Activated naive CD8-positive, alpha-beta T cell treated with anti-CD3 and anti-CD28 coated beads, Interleukin-2, amount 10 ng/mL, durations not matched to agents 7 days and 5 days (primary cell): ENCODE measurements around the gene UGCG. TPM values are rescaled to one million over a fixed set of nuclear protein-coding genes. Genes with fewer than 3 reads are reported as not detected.
"Not testable (repeated sequence)": the region's sequence is repeated elsewhere in the genome, so short reads cannot be mapped to it uniquely, and the experiment has no call there.

Source experiments
- ATAC-seq: fragments of 150-1000 bp; cut with Tn5 transposase; one replicate; pipeline ENCODE4 v1.10.0; 2021; ENCODE audit warnings: low read depth, moderate library complexity
- POLR2A ChIA-PET: fragments of 350-600 bp; sonication (Branson Sonifier 250); formaldehyde crosslinking; loops from one replicate; lab custom pipeline; 2021; ENCODE audit warnings: antibody characterized with exemption; lab: Charles Lee
- DNase-seq: peaks from one replicate; pipeline ENCODE4 v3.0.0; 2021
- H3K27ac Mint-ChIP-seq: one replicate; pipeline ENCODE4 v1.8.0; 2022; ENCODE audit warnings: mild to moderate bottlenecking, mixed read lengths
- H3K27me3 Mint-ChIP-seq: one replicate; pipeline ENCODE4 v1.8.0; 2022; ENCODE audit warnings: mild to moderate bottlenecking, moderate library complexity, mixed read lengths
- H3K36me3 Mint-ChIP-seq: one replicate; pipeline ENCODE4 v1.8.0; 2021; ENCODE audit warnings: mild to moderate bottlenecking, mixed read lengths
- H3K4me1 Mint-ChIP-seq: one replicate; pipeline ENCODE4 v1.8.0; 2021; ENCODE audit warnings: mixed read lengths
- H3K4me3 Mint-ChIP-seq: one replicate; pipeline ENCODE4 v1.8.0; 2022; ENCODE audit warnings: mild to moderate bottlenecking, moderate library complexity, mixed read lengths
- H3K9me3 Mint-ChIP-seq: one replicate; pipeline ENCODE4 v1.8.0; 2021; ENCODE audit warnings: mixed read lengths
- total RNA-seq, 2 experiments: library from RNA; stranded (reverse); gene quantifications; one replicate each; pipeline ENCODE4 v1.2.3, GENCODE V29; 2021

Gene UGCG
- total RNA-seq, 2 experiments from 2014 or later = 24.9 to 27.1 TPM

DNA sequence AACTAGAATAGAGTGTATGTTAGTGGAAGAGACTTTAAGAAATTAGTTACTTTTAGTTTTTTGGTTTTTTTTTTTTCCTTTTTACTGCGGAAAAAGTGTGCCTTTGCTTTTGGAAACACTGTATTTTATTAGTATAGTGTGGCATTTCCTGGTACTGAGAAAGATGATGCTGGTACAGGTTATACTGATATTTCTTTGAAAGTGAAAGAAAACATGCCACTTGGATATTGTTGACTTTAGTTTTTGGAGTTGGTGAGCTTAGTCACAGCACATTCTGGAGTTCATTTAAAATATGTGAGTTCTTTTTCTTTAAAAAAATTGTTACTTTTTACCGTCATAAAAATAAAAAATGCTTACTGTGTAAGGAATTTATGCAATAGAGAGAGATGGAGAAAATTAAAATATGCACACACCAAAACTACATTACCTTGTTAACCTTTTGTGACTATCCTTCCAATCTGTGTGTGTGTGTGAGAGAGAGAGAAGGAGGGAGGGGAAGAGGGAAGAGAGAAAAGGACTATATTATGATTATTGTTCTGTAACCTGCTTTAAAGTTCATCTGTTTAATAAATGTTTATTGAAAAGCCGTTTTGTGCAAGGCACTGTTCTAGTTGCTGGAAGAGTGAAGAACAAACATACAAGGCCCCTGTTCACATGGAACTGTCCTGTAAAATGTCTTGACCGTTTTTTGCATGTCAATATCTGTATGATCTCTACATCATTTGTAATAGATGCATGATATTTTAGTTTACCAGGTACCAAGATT, 1.9 kb downstream of the UGCG start:
- no peak for DNase-seq
- Mint-ChIP-seq H3K4me3 (no peak overlapping the region), H3K36me3 (no peaks in the 10 kb centered on the region), H3K9me3 (no peaks in the 10 kb centered on the region), H3K27ac (no peak overlapping the region), H3K27me3 (no peaks in the 10 kb centered on the region), H3K4me1 (peaks cover 7% of the 10 kb centered on the region)
- no peak for ATAC-seq
- POLR2A ChIA-PET = interaction anchor here (0.6 to 3.6 kb wide), 7 partner anchors 11 to 176 kb away, joined by 3 to 24 read pairs (median 4); no protein-coding TSS in a partner anchor

DNA sequence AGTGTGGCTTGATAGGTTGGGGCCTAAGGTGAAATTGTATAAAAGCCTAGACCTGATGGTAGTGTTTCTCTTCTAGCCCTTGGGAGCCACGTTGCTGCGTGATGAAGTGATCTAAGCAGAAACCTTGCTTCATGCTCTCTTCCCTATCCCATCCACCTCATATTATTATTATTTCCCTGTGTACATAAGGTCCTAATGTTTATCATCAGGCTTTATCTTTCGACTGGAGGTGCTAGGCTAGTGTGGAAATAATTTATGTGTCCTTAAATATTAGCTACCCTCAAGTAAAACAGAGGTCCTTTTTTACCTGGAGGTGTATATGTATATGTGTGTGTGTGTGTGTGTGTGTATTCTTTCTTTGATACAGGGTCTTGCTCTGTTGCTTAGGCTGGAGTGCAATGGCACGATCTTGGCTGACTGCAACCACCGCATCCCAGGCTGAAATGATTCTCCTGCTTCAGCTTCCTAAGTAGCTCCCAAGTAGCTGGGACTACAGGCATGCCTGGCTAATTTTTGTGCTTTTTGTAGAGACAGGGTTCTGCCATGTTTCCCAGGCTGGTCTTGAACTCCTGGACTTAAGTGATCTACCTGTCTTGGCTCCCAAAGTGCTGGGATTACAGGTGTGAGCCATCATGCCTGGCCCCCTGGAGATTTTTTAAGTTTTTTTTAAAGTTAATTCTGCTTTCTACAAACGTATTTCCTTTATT, 3.7 kb downstream of the UGCG start:
- Mint-ChIP-seq H3K36me3 (peaks cover 10% of the 10 kb centered on the region), H3K27ac (no peak overlapping the region), H3K9me3 (no peaks in the 10 kb centered on the region), H3K27me3 (no peaks in the 10 kb centered on the region), H3K4me1 (peaks cover 13% of the 10 kb centered on the region), H3K4me3 (no peak overlapping the region)
- ATAC-seq (no peak), DNase-seq (no peak)
- POLR2A ChIA-PET = interaction anchor here (0.5 kb wide), 1 partner anchor 21 kb away, joined by 3 read pairs; no protein-coding TSS in a partner anchor

DNA sequence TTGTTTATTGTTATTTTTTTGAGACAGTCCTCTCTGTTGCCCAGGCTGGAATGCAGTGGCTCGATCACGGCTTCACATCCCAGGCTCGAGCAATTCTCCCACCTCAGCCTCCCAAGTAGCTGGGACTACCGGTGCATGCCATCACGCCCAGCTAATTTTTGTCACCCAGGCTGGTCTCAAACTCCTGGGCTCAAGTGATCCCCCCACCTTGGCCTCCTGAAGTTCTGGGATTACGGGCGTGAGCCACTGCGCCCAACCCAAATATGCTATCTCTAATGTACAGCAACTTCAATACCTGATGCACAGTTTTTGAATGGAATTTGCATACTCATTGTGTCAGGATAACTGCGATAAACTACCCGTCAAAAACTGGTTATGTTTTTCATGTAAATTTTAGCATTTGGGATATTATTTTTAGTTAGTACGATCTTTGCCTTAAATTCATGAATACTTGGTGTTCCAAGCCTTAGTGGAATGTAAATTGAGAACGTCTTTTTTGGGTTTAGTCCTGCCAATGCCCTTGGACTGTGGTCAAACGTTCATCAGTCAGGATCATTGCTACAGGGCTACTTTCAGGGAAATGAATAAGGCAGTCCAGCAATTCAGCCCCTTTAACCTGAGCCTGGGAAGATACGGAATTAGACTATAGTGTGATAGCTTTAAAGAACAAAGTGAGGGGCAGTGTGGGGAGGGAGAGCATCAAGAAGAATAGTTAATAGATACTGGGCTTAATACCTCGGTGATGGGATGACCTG, 4.4 kb downstream of the UGCG start:
- H3K4me1 Mint-ChIP-seq = peaks cover 13% of the 10 kb centered on the region
- POLR2A ChIA-PET = no interaction called here
- H3K27me3 Mint-ChIP-seq = no peaks in the 10 kb centered on the region
- ATAC-seq = no peak
- H3K36me3 Mint-ChIP-seq = peaks cover 12% of the 10 kb centered on the region
- H3K4me3 Mint-ChIP-seq = no peak overlapping the region
- DNase-seq = no peak
- H3K27ac Mint-ChIP-seq = no peak overlapping the region
- no peaks in the 10 kb centered on the region for H3K9me3 Mint-ChIP-seq

DNA sequence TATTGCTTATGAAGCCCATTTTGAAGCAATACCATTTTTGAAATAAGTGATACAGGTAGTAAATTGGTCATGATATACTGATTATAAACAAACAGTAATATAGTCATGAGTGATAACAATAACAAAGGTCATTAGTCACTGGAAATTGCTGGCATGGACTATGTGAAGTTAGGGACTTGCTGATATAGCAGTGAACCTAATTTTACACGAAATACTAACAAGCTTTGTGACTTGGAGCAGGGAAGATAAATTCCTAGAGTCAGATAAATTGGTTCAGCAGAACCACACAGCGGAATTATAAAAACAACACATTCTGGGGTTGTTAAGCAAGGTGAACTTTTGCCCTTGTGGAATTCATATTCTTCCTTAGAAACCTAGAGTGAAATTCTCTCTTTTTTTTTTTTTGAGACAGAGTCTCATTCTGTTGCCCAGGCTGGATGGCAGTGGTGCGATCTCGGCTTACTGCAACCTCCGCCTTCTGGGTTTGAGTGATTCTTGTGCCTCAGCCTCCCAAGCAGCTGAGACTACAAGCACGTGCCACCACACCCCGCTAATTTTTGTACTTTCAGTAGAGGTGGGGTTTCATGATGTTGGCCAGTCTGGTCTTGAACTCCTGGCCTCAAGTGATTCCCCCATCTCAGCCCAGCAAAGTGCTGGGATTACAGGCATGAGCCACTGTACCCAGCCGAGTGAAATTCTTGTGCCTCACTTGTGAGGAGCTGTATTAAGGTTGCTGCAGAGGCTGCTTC, 6.0 kb downstream of the UGCG start:
- Mint-ChIP-seq H3K27me3 (no peaks in the 10 kb centered on the region), H3K9me3 (no peaks in the 10 kb centered on the region), H3K36me3 (peaks cover 23% of the 10 kb centered on the region), H3K27ac (no peak overlapping the region), H3K4me1 (peaks cover 17% of the 10 kb centered on the region), H3K4me3 (no peak overlapping the region)
- no peak for DNase-seq
- no peak for ATAC-seq
- POLR2A ChIA-PET = interaction anchor here (0.7 kb wide), 1 partner anchor 594 kb away, joined by 4 read pairs; no protein-coding TSS in a partner anchor

DNA sequence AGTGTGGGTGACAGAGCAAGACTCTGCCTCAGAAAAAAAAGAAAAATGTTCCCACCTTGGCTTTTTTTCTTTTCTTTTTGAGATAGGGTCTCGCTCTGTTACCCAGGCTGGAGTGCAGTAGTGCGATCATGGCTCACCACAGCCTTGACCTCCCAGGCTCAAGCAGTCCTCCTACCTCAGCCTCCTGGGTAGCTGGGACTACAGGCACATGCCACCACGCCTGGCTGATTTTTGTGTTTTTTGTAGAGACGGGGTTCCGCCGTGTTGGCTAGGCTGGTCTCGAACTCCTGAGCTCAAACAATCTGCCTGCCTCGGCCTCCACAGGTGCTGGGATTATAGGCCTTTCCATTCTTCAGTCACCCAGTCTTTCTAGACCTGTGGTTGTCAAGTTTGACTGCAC, 6.9 kb downstream of the UGCG start:
- H3K9me3 Mint-ChIP-seq, DNase-seq, ATAC-seq, H3K4me3 Mint-ChIP-seq, H3K27me3 Mint-ChIP-seq, POLR2A ChIA-PET, H3K27ac Mint-ChIP-seq: not testable (repeated sequence)
- Mint-ChIP-seq H3K4me1 (peaks cover 22% of the 10 kb centered on the region), H3K36me3 (peaks cover 28% of the 10 kb centered on the region)

DNA sequence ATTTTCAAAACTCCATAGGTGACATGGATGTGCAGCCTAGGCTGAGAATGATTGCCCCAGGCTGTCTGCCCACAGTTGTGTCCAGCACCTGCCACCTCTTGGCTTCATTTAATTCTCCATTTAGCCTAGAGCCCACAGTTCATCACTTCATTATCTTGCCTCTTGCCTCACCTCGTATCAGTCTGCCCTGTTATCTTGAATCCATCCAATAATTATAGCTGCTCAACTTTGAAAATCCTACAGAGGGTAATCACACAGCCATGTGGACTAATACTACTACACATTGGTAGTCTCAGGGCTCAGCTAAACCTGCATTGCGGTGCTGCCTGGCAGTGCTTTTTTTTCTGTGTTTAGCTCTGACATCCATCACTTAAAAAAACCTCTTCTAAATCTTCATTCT, 7.4 kb downstream of the UGCG start:
- peaks cover 22% of the 10 kb centered on the region for H3K4me1 Mint-ChIP-seq
- POLR2A ChIA-PET = no interaction called here

DNA sequence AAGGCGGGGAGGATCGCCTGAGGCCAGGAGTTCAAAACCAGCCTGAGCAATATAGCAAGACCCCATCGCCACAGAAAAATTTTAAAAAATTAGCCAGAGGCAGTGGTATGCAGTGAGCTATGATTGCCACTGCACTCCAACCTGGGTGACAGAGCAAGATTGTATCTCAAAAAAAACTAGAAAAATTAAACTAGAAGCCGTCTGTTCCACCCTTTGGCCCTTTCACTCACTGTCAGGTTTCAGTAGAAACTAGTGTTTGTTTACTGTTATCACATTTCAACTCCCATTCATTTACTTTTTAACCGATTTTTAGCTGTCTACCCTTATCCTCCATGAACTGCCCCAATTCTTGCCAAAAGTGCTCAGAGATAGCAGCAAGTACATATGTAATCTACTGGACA, 8.3 kb downstream of the UGCG start:
- H3K4me1 Mint-ChIP-seq = peaks cover 28% of the 10 kb centered on the region
- POLR2A ChIA-PET = no interaction called here
- H3K9me3 Mint-ChIP-seq = no peaks in the 10 kb centered on the region

More for the DNA sequence above, 7.4 kb downstream of the UGCG start:
- H3K27ac Mint-ChIP-seq = no peak overlapping the region
- H3K9me3 Mint-ChIP-seq = no peaks in the 10 kb centered on the region
- H3K4me3 Mint-ChIP-seq = no peak overlapping the region
- peaks cover 28% of the 10 kb centered on the region for H3K36me3 Mint-ChIP-seq
- no peak for DNase-seq
- H3K27me3 Mint-ChIP-seq = no peaks in the 10 kb centered on the region
- no peak for ATAC-seq

DNA sequence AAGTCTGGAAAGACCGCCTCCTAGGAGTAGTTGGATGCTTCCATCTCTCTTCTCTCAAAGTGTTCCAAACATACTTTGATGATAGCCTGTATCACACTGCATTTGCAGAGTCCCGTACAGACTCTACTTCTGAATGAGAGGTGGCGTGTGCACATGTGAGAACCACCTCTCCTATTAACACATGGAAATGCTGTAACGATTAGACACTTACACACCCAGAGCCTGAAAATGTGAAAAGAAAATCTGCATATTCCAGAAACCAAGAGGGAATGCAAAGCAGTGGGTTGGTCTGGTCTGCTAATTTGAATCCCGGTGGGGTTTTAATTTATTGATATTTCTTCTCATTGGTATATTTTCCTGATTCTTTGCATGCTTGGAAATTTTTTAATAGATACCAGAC, 10.5 kb downstream of the UGCG start:
- Mint-ChIP-seq H3K27ac (no peak overlapping the region), H3K27me3 (no peaks in the 10 kb centered on the region), H3K36me3 (peaks cover 30% of the 10 kb centered on the region), H3K4me1 (peaks cover 38% of the 10 kb centered on the region), H3K4me3 (no peak overlapping the region), H3K9me3 (no peaks in the 10 kb centered on the region)
- ATAC-seq (no peak), DNase-seq (no peak)
- POLR2A ChIA-PET = interaction anchor here (0.6 to 2.8 kb wide), 2 partner anchors 11 to 1471 kb away, joined by 3 to 9 read pairs; partner anchors contain the start of gene UGCG

More for the DNA sequence above, 8.3 kb downstream of the UGCG start:
- Mint-ChIP-seq H3K4me3 (no peak overlapping the region), H3K27ac (no peak overlapping the region), H3K27me3 (no peaks in the 10 kb centered on the region), H3K36me3 (peaks cover 28% of the 10 kb centered on the region)
- no peak for DNase-seq
- no peak for ATAC-seq

DNA sequence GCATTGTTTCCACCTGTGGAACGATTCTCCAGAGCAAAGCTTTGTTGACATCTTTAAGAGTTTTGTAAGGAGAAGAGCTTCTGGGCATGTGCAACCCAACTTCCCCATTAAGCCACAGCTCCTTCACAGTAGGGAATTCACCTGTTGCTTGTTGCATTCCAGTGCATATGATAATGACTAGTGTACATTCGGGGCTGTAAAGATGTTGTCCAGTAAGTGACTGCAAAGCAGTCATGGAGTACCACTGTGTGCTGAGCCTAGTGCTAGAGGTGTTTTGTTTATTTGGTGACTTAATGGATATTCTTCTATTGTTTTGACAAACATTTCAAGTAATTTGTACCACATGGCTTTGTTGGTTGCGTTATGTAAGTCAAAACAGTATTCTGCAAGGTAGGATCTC, 12.8 kb downstream of the UGCG start:
- ATAC-seq = no peak
- H3K27ac Mint-ChIP-seq = no peak overlapping the region
- H3K36me3 Mint-ChIP-seq = peaks cover 30% of the 10 kb centered on the region
- no peaks in the 10 kb centered on the region for H3K9me3 Mint-ChIP-seq
- POLR2A ChIA-PET = interaction anchor here (1.3 to 2.8 kb wide), 2 partner anchors 12 to 13 kb away, joined by 4 to 9 read pairs; partner anchors contain the start of gene UGCG
- H3K4me1 Mint-ChIP-seq = peaks cover 51% of the 10 kb centered on the region
- H3K4me3 Mint-ChIP-seq = no peak overlapping the region
- no peaks in the 10 kb centered on the region for H3K27me3 Mint-ChIP-seq
- DNase-seq = no peak

DNA sequence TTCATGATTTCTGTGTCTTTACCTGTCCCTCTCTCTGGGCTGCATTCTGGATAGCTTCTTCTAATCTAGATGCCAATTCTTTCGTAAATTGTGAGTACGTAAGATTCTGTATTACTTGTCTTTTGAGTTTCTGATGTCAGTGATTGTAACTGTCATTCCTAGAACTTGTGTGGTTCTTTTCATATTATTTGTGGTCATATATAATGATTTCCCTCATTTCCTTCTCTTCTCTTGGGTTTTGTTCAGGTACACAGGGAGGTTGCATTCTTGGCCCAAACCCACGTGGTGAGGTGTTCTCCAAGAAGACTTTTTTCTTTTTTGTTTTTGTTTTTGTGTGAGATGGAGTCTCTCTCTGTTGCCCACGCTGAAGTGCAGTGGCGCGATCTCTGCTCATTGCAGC, 13.8 kb downstream of the UGCG start:
- Mint-ChIP-seq H3K27me3 (no peaks in the 10 kb centered on the region), H3K9me3 (no peaks in the 10 kb centered on the region), H3K4me3 (peak overlapping the region; percentile 16), H3K36me3 (peaks cover 30% of the 10 kb centered on the region), H3K4me1 (peaks cover 55% of the 10 kb centered on the region), H3K27ac (no peak overlapping the region)
- ATAC-seq (no peak), DNase-seq (no peak)
- POLR2A ChIA-PET = interaction anchor here (1.0 kb wide), 1 partner anchor 16 kb away, joined by 3 read pairs; no protein-coding TSS in a partner anchor

DNA sequence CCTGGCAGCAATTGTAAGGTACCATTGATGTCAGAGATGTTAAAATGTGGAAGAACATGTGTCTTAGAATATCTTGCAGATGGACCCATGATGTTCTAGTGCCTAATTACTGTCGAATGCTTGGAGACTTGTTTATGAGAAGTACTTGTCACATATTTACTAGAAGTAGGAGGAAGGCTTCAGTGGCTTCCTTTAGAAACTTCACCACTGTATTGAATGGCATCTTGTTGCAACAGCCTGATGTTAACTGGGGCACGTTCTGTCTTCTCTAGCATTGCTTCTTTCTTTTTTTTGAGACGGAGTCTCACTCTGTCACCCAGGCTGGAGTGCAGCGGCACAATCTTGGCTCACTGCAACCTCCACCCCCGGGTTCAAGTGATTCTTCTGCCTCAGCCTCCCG, 16.5 kb downstream of the UGCG start:
- peak overlapping the region; percentile 2 for H3K27ac Mint-ChIP-seq
- H3K36me3 Mint-ChIP-seq = peaks cover 28% of the 10 kb centered on the region
- POLR2A ChIA-PET = interaction anchor here (0.9 kb wide), 1 partner anchor 16 kb away, joined by 3 read pairs; the partner anchor contains the start of gene UGCG
- ATAC-seq = no peak
- no peaks in the 10 kb centered on the region for H3K9me3 Mint-ChIP-seq
- peaks cover 57% of the 10 kb centered on the region for H3K4me1 Mint-ChIP-seq
- DNase-seq = no peak
- no peak overlapping the region for H3K4me3 Mint-ChIP-seq
- H3K27me3 Mint-ChIP-seq = no peaks in the 10 kb centered on the region

DNA sequence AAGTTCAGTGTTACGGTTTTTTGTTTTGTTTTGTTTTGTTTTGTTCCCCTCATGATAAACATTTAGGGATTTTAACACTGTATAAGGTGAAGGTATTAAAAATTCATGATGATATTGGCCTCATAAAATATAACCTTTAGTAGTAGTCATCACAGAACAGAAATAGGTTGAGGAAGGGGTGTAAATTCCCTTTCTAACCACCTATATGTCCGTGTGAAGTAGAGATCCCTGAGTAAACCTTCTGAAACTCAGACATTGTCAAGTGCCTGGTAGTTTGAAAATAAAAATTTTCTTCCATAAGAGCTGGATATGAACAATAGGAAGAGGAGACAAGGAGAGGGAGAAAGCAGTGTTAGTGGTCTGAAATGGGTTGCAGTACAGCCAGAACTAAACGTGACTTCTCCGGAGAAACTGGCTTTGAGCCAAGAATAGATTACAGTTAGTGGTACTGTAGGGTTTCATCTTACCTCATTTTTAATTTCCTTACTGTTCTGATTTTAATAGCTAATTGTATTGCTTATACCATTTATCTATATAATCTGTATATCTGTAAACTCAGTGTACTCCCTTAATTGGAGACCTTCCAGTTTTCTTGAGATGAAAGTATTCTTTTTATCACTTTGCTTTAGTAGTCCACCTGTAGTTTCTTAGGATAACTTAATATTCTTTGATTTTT, 18.3 kb downstream of the UGCG start:
- POLR2A ChIA-PET = interaction anchor here (2.4 to 3.0 kb wide), 2 partner anchors 11 to 18 kb away, joined by 7 to 24 read pairs; partner anchors contain the start of gene UGCG
- Mint-ChIP-seq H3K9me3 (no peaks in the 10 kb centered on the region), H3K4me3 (peak overlapping the region; percentile 75), H3K4me1 (peaks cover 50% of the 10 kb centered on the region), H3K27me3 (no peaks in the 10 kb centered on the region), H3K27ac (peak overlapping the region; percentile 84), H3K36me3 (peaks cover 34% of the 10 kb centered on the region)
- DNase-seq (no peak), ATAC-seq (no peak)
